Pancreas (tissue), 10 donors: ENCODE measurements around the gene RAP1GAP2. TPM values are rescaled to one million over a fixed set of nuclear protein-coding genes. Genes with fewer than 3 reads are reported as not detected.

Source experiments
- ATAC-seq, 4 donors: fragments of 200-7000 bp; cut with Tn5 transposase; one replicate each; pipeline versions ENCODE4 v1.8.0 to v1.9.1; 2020; ENCODE audit warnings: mild to moderate bottlenecking in 4 of 4, moderate library complexity in 4 of 4
- DNase-seq, 6 donors: peaks; one replicate each; pipeline ENCODE4 v3.0.0-alpha.2; 2020
- FAIRE-seq: peaks from 2 replicates; lab custom pipeline; 2012; peaks lifted over from hg19 to GRCh38; lab: Jason Lieb, UNC
- H3K27ac ChIP-seq, 4 donors: fragments of 200-600 bp; sonication (generic); 1 replicate in 3 of 4; 2 replicates in 1 of 4; pipeline versions ENCODE4 v1.5.0 to v1.8.0; 2020
- H3K27me3 ChIP-seq, 4 donors: fragments of 200-600 bp; one replicate each; pipeline ENCODE4 v1.8.0; 2021
- H3K36me3 ChIP-seq, 3 donors: fragments of 200-600 bp; sonication (generic) in 1 of 3; one replicate each; pipeline versions ENCODE4 v1.5.0 to v1.8.0; 2020 to 2021
- H3K4me1 ChIP-seq, 3 donors: fragments of 200-600 bp; one replicate each; pipeline ENCODE4 v1.8.0; 2021
- H3K4me3 ChIP-seq, 4 donors: fragments of 200-600 bp; sonication (generic) in 2 of 4; one replicate each; pipeline versions ENCODE4 v1.5.0 to v1.8.0; 2020 to 2021
- H3K9me3 ChIP-seq, 4 donors: fragments of 200-600 bp; one replicate each; pipeline ENCODE4 v1.8.0; 2021
- CTCF ChIP-seq, 4 donors: fragments of 200-600 bp; sonication (generic) in 3 of 4; IDR thresholded peaks; one replicate each; pipeline versions ENCODE4 v1.5.0 to v1.8.0; 2021; ENCODE audit warnings: antibody characterized with exemption in 4 of 4
- WGBS, 2 donors: extraction: QIAGEN DNeasy Blood & Tissue Kit; methylation state at CpG; one replicate each; pipeline ENCODE4 v1.1.7; 2013; 5-methylcytosine and 5-hydroxymethylcytosine counted together
- intact Hi-C, 3 donors: fragments of 100-400 bp; cut with DNase I; formaldehyde crosslinking; loops; one replicate each; pipeline versions ENCODE4 v1.11.1 to v1.14.2; 2022
- polyA plus RNA-seq, 2 donors: library from polyadenylated mRNA; stranded (reverse); fragments of 200-250 nt; gene quantifications; one replicate each; pipeline ENCODE4 v1.2.3, GENCODE V29; 2013
- total RNA-seq, 6 donors: library from RNA; stranded (reverse); fragmentation: NEBNext Ultra II Directional in 4 of 6; extraction: Animal tissue kit (Norgen Biotek cat#: 25700) in 4 of 6; gene quantifications; one replicate each; pipeline versions ENCODE4 v1.2.1 to v1.2.4, GENCODE V29; 2021 to 2023
- donor health status: healthy with polysubstance abuse.
- donor health status: DM: no; HTN: no; CAD: no; lungs with moderate emphysema.
- donor health status: DM: no; HTN: no; CAD: no.
- donor health status: control.
- donor health status: control.
- donor health status: Bipolar disorder and iron deficiency.
- donor health status: DM: yes; HTN: yes; CAD: no.
- donor health status: DM: no; HTN: no; CAD: no.
- donor health status: DM: no; HTN: no; CAD: no.
- donor health status: DM: yes; HTN: yes; CAD: no.

RAP1GAP2 gene
- total and polyA plus RNA-seq, 8 donors = 29.7 to 51.2 (median 43.0) TPM

- no peaks in the 10 kb centered on the region for H3K36me3 ChIP-seq
- TF ChIP-seq CTCF (IDR thresholded peaks at IDR 0.05) = no peak
- H3K27ac ChIP-seq = no peak overlapping the region
- 87 to 91% methylated on average over 14 of the region's 14 CpGs for WGBS, 2 donors
- intact Hi-C loops = no loop called here
- H3K27me3 ChIP-seq = no peaks in the 10 kb centered on the region
- no peak overlapping the region for H3K4me3 ChIP-seq
- no peak for DNase-seq
- H3K9me3 ChIP-seq = no peaks in the 10 kb centered on the region
- ATAC-seq = no peak
- FAIRE-seq = no peak
- no peaks in the 10 kb centered on the region for H3K4me1 ChIP-seq
These were observed 7.1 kb downstream of the RAP1GAP2 start for GRCh38 chr17:2803386-2803785.

DNA sequence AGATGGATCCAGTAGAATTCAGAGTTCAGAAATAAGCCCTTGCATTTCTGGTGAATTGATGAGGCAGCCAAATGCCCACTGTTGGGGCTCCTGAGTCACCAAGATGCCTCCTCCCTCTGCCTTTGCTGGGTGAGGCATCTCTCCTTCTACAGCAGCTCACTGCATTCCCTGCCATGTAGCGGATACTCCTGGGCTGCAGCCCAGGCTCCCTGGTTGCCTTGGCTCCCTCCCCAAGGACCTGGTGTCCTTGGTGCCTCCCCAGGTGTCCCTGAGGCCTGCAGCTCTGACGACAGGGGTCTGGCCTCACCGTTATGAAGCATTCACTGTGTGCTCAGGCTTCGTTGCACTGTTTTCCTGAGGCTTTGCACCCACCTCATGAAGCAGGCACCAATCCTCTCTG lies 7.7 kb downstream of the RAP1GAP2 start:
- Histone ChIP-seq H3K27me3 (no peaks in the 10 kb centered on the region), H3K4me1 (no peaks in the 10 kb centered on the region), H3K36me3 (no peaks in the 10 kb centered on the region), H3K4me3 (no peak overlapping the region), H3K9me3 (no peaks in the 10 kb centered on the region), H3K27ac (no peak overlapping the region)
- TF ChIP-seq CTCF (IDR thresholded peaks at IDR 0.05) = no peak
- DNase-seq (no peak), FAIRE-seq (no peak), ATAC-seq (no peak)
- intact Hi-C loops = no loop called here
- 53 to 59% methylated on average over 4 of the region's 4 CpGs for WGBS, 2 donors

GRCh38 chr17:2804912-2805311 lies 8.7 kb downstream of the RAP1GAP2 start:
- FAIRE-seq = no peak
- DNase-seq = no peak
- intact Hi-C loops = no loop called here
- no peaks in the 10 kb centered on the region for H3K27me3 ChIP-seq
- 79 to 88% methylated on average over 7 of the region's 7 CpGs for WGBS, 2 donors
- no peaks in the 10 kb centered on the region for H3K9me3 ChIP-seq
- H3K4me1 ChIP-seq = no peaks in the 10 kb centered on the region
- no peak for TF ChIP-seq CTCF (IDR thresholded peaks at IDR 0.05)
- no peaks in the 10 kb centered on the region for H3K36me3 ChIP-seq
- H3K4me3 ChIP-seq = no peak overlapping the region
- no peak overlapping the region for H3K27ac ChIP-seq
- ATAC-seq = no peak

GRCh38 chr17:2805961-2806360 lies 9.7 kb downstream of the RAP1GAP2 start:
- WGBS, 2 donors = 81 to 85% methylated on average over 3 of the region's 3 CpGs
- intact Hi-C loops = no loop called here
- H3K4me3 ChIP-seq = no peak overlapping the region

More at GRCh38 chr17:2805961-2806360, 9.7 kb downstream of the RAP1GAP2 start:
- no peak for TF ChIP-seq CTCF (IDR thresholded peaks at IDR 0.05)
- H3K4me1 ChIP-seq = no peaks in the 10 kb centered on the region
- ATAC-seq = no peak
- DNase-seq = no peak
- H3K9me3 ChIP-seq = no peaks in the 10 kb centered on the region
- no peaks in the 10 kb centered on the region for H3K27me3 ChIP-seq
- H3K27ac ChIP-seq = no peak overlapping the region
- H3K36me3 ChIP-seq = no peaks in the 10 kb centered on the region
- FAIRE-seq = no peak
